DMS 273 treated with DMSO at 0.1 percent for 48 hours (cell line): Measurements from ENCODE around the gene NELFB.

Experiments
- DNase-seq: peaks from one replicate; lab custom pipeline; 2025; lab: John Stamatoyannopoulos, UW

NELFB gene

DNA sequence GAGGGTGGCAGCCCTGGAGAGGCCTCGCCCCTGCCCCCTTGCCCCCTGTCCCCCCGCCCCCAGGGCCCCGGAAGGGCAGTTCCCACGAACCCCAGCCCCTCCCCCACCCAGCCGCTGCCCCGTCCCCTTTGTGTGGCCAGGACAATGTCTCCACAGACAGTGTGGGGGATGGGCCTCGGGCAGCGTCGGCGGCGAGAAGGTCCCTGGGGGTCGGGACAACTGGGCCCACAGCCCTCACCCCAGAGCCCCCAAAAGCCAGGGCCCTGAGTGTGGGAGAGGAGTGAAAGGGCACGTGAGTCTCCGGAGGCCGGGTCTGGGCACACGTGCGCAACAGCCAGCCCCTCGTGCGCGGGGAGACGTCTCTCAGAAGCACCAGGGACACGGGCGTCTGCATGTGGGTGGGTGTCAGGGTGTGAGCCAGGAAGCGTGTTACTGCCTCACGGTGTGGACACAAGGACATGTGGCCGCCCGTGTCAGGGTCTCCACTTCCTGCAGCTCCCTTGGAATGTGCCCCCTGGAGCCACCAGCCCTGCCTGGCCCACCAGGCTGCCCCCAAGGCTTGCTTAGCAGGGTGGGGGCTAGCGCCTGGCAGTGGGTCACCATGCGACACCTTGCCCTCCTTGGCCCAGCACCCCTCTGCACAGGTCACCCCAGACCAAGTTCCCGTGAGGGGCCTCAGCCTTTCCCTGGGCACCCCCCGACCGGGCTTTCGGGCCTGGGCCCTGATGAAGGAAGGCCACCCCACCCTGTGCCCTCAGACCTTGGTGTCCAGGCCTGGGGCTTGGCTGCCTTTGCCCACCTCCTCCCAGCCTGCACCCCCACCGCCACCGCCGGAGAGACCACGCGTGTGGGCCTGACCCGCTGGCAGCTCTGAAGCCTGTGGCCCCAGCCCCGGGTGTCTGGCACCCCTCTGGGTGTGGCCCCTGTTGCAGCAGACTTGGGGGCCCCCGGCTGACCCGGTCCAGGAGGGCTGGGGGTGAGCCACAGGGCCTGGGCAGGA is 59.7 kb downstream of the NELFB start:
- DNase-seq: no peak

DNA sequence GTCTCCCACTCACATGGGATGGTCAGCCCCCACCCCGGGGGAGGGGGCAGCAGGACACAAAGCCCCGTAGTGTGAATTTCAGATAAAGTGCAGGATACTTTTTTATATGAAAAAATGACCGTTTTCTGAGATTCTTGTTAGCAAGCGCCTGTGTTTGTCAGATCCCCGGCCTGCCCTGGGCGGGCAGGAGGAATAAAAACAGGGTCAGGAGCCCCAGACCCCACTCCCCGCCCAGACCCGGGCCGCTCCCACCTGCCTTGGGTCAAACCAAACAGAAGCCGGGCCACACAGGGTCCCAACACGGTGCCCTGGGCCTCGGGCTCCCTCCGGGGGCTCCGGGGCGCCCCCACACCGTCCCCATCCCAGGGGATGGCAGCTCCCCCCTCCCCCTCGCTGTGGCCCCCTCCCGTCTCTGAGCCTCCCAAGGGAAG is 60.5 kb downstream of the NELFB start:
- DNase-seq: no peak

DNA sequence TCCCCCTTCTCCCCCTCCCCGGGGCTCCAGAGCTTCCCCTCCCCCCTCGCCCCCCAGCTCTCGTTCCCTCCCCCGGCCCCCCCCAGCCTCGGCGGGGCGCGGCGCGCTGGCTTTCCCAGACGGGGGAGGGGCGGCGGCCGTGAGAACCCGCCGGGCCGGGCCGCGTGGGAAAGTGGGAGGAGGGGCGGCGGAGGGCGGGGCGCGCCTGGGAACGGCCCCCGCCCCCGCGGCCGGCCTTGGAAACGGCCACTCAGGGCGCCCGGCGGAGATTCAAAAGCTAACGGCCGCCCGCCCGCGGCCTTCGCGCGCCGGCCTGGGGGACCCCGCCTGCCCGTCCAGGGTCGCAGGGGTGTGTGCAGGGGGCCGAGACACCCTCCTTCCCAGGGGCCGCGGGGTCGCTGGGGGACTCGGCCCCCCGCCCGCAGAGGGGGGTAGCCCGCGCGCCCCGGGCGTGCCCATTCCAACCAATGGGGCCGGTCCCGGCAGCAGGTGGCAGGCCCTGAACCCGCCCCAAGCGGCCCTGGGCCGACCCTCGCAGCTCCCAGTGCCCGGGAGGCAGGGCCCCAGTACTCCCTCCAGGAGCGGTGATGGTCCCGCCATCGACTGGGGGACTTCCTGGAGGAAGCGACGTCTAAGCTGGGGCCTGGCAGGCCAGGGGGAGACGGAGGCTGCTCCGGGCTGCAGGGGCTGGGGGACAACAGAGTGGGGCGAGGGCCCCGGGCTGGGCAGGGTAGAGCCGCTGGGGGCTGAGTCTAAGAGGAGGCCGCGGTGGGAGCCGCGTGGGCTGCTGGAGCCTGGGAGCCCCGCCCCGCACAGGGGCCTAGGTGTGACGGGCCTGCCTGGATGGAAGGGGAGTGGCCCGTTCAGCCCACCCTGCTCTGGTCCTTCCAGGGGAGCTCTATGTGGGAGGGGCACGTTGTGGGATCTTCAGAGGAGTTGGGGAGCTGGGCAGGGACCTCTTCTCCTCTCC is 61.2 kb downstream of the NELFB start:
- no peak for DNase-seq

GRCh38 chr9:137317021-137317717 is 62.0 kb downstream of the NELFB start:
- no peak for DNase-seq

DNA sequence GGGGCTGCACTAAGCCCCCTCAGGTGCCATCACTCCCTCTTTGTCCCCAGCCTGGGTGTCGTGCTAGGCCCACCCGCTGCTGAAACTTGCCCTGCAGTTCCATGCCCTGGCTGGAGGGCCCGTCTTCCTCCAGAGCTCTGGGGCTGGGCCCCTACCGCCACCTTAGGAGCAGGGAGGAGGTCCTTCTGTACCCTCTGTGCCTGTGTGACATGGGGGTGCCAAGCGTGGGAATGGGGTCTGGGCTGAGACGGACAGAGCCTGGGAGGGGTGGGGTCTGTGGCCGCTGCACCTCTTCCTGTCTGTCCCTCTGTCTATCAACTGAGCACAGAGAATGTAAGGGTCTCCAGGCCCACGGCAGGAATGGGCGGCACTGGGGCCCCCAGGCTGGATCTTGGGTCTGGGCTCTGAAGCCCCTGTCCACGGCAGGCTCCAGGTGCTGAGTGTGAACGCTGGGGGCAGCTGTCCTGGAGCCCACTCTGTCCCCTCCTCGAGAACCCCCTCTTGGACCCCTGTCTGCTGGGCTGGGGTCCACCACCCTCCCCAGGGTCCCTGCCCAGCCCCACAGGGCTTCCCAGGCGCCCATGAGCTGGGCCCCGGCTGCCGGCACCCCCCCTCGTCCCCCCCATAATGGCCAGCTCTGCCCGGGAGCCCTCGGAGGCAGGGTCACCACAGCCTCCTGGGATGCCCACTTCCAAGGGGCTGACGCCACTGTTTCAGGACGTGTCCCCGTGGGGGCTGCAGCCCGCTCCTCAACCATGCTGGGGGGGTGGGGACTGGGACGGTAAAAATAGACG is 62.8 kb downstream of the NELFB start:
- no peak for DNase-seq

GRCh38 chr9:137318602-137319001 is 63.5 kb downstream of the NELFB start:
- DNase-seq: no peak

- DNase-seq: no peak
Measured at GRCh38 chr9:137319011-137319738, 64.0 kb downstream of the NELFB start.

GRCh38 chr9:137319739-137320551 is 64.8 kb downstream of the NELFB start:
- DNase-seq: no peak

DNA sequence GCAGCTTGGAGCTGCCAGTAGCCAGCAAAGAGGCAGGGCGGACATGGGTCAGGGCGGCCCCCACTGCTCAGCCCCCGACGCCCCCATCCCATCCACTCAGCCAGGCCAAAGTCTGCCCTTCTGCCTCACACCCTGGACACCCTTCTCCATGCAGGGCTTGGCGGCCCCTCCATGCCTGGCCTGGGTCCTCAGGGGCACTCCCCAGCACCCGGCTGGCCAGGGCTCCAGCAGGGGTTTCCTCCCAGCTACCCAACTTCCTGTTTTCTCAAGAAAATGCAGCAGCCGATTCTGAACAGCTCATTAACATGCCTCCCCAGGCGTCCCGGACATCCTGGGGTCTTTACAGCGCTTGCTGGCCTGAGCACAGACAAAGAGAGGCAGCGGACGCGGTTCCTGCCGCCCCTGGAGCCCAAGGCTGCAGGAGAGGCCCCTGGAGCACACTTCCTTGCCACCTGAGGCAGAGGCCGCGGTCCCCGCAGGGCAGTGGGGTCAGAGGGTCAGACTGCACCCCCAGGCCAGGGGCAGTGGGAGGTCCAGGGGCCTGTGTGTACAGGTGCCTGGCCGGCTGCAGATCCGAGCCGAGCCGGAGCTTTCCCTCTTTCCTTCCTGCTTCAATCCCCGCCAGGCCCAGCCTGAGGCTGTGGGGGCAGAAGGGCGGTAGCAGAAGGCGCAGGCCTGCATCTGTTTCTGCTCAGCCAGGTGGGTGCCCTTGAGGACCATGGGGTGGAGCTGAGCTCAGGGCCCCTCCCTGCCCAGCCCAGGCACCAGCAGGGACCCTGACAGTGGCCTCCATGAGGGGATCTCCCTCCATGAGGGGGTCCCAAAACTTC is 65.6 kb downstream of the NELFB start:
- DNase-seq: no peak

GRCh38 chr9:137321726-137322361 is 66.7 kb downstream of the NELFB start:
- no peak for DNase-seq
